SU-DHL-6 (cell line): ENCODE data around the gene SPDYE17.
"Not testable (repeated sequence)": the region's sequence is repeated elsewhere in the genome, so short reads cannot be mapped to it uniquely, and the experiment has no call there.

Experiments
- H2AFZ ChIP-seq: fragments of 200-600 bp; sonication (generic); 2 replicates; pipeline ENCODE4 v1.6.1; 2014; ENCODE audit warnings: low read depth, mild to moderate bottlenecking, moderate library complexity, mixed read lengths, antibody characterized with exemption, low read length; ENCODE audit not compliant: severe bottlenecking
- H3F3A ChIP-seq: fragments of 200-600 bp; shearing (Covaris generic); 2 replicates; pipeline ENCODE4 v1.6.0; 2016; ENCODE audit warnings: antibody characterized with exemption, mild to moderate bottlenecking; ENCODE audit not compliant: insufficient read depth
- H3K27ac ChIP-seq: fragments of 200-600 bp; sonication (generic); 2 replicates; pipeline ENCODE4 v1.5.1; 2016; ENCODE audit warnings: low read depth, mild to moderate bottlenecking, low read length, moderate library complexity, mixed read lengths
- H3K27me3 ChIP-seq: fragments of 200-600 bp; sonication (generic), shearing (Covaris generic); 2 replicates; pipeline ENCODE4 v1.6.0; 2014; ENCODE audit warnings: mild to moderate bottlenecking, low read length
- H3K36me3 ChIP-seq: fragments of 200-600 bp; sonication (generic); 2 replicates; pipeline ENCODE4 v1.6.1; 2014; ENCODE audit warnings: mild to moderate bottlenecking, low read length, mixed read lengths
- H3K4me2 ChIP-seq: fragments of 300-600, 200-600 bp; shearing (Covaris generic), sonication (generic); 2 replicates; pipeline ENCODE4 v1.6.0; 2014; ENCODE audit warnings: low read length, low read depth, mild to moderate bottlenecking; ENCODE audit not compliant: poor library complexity, severe bottlenecking
- H3K4me3 ChIP-seq: fragments of 200-600 bp; sonication (generic); 2 replicates; pipeline ENCODE4 v1.5.1; 2014; ENCODE audit warnings: antibody characterized with exemption, low read length, mild to moderate bottlenecking, mixed read lengths; ENCODE audit not compliant: insufficient read depth, poor library complexity, severe bottlenecking
- H3K79me2 ChIP-seq: fragments of 200-600 bp; sonication (generic); 2 replicates; pipeline ENCODE4 v1.6.1; 2014; ENCODE audit warnings: mild to moderate bottlenecking, low read length, moderate library complexity; ENCODE audit not compliant: insufficient read depth
- H3K9ac ChIP-seq: fragments of 200-600 bp; sonication (generic); 2 replicates; pipeline ENCODE4 v1.7.0; 2014; ENCODE audit warnings: mild to moderate bottlenecking, low read length
- H3K9me2 ChIP-seq: fragments of 200-600 bp; sonication (generic); replicated peaks from 2 replicates; pipeline ENCODE4 v1.6.1; 2014; ENCODE audit warnings: low read length; ENCODE audit not compliant: insufficient read depth
- H3K9me3 ChIP-seq: fragments of 200-600 bp; sonication (generic); 2 replicates; pipeline ENCODE4 v1.6.1; 2014; ENCODE audit warnings: low read length, mixed read lengths; ENCODE audit not compliant: insufficient read depth
- H4K20me1 ChIP-seq: fragments of 200-600 bp; sonication (generic); 2 replicates; pipeline ENCODE4 v1.6.1; 2014; ENCODE audit warnings: low read depth, mild to moderate bottlenecking, antibody characterized with exemption, low read length, moderate library complexity, mixed read lengths

The SPDYE17 gene

DNA sequence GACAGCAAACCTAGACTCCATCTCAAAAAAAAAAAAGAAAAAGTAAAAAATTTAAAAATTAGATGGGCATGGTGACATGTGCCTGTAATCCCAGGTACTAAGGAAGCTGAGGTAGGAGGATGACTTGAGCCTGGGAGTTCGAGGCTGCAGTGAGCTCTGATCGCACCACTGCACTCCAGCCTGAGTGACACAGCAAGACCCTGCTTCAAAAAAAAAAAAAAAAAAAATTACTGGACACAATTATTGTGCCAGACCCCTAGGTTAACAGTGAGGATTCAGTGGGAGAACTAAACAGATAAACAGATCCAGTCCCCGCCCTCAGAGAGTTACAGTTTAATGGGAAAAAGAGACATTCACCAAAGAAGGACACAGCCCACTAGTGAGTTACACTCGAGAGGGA is 31.6 kb upstream of the SPDYE17 start:
- not testable (repeated sequence) for H3K9ac ChIP-seq, H3K27ac ChIP-seq, H3F3A ChIP-seq, H3K27me3 ChIP-seq, H3K9me2 ChIP-seq, H3K4me2 ChIP-seq, H3K79me2 ChIP-seq, H3K36me3 ChIP-seq, H4K20me1 ChIP-seq, H2AFZ ChIP-seq, H3K4me3 ChIP-seq, H3K9me3 ChIP-seq

DNA sequence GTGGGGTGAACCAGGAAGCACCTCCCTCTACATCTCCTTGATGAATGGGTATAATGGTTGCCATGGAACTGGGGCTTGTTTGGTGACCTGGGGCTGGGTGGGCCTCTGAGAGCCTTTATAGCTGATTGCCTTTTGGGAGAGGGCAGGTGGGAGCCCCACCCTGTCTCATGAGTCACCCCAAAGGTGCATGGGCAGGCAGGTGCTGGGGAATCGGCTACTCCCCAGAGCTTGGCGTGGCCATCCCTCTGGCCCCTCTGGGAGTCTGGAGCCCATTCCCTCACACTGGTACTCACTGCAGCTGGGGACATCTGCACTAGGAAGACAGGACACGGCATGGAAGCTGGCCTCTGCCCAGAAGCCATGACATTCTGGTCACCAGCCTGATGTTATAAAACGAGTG is 30.4 kb upstream of the SPDYE17 start, which contains the start of gene SPDYE18:
SPDYE18 (minus strand) TSS at position 2 of the 400 bp plus-strand sequence. CDS start 2,046 bp downstream, outside the sequence.
- not testable (repeated sequence) for H3K4me2 ChIP-seq, H3K9me3 ChIP-seq, H2AFZ ChIP-seq, H3K27me3 ChIP-seq, H4K20me1 ChIP-seq, H3K79me2 ChIP-seq, H3K9ac ChIP-seq, H3K27ac ChIP-seq, H3F3A ChIP-seq, H3K36me3 ChIP-seq, H3K4me3 ChIP-seq, H3K9me2 ChIP-seq

DNA sequence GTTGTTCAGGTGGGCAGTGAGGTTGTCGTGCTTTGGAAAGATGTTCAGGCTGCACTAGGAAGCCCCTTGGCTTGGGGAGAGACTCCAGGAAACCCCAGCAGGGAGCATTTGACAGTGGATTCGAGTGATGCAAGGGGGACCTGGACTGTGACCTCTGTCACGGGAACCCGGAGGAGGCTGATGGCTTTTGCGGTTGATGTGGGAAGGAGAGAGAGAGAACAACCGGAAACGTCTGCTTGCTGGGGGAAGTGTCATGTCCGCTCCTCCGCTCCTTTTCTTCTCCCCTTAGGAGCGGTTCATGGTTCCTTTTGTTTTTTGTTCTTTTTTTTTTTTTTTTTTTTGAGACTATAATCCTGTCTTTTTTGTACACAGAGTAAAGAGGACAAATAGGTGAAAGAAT is 5.8 kb downstream of the SPDYE17 start:
- H3F3A ChIP-seq, H3K27ac ChIP-seq, H3K9me2 ChIP-seq, H3K4me2 ChIP-seq, H3K27me3 ChIP-seq, H3K9me3 ChIP-seq, H4K20me1 ChIP-seq, H3K9ac ChIP-seq, H3K4me3 ChIP-seq, H2AFZ ChIP-seq, H3K79me2 ChIP-seq, H3K36me3 ChIP-seq: not testable (repeated sequence)

DNA sequence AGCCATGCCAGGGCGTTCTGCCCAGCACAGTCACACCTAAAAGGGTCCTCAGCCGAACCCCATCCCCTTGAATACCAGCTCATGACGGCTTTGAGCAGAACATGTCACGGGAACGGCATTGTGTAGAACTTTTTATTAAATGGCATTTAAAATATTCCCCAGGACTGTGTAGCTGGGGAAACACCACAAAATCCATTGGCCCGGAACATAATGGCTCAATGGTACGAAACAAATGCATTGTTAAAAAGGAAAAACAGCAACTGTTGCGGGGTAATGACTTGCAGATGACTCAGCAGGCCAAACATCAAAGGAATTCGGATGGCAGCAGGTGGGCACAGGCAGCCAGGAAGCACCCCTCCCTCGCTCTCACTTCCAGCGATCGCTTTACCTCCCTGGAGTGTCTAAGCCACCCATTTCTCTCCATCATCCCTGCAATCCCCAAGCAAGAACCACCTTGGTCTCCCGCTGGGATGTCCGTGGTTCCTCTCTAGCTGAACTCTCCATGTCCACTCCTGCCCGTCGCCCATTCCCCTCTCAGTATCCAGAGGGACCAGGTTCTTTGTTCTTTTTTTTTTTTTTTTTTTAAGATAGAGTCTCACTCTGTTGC is 22.0 kb downstream of the SPDYE17 start:
- not testable (repeated sequence) for H3K4me2 ChIP-seq, H3K27ac ChIP-seq, H2AFZ ChIP-seq, H3K27me3 ChIP-seq, H3K4me3 ChIP-seq, H3K79me2 ChIP-seq, H4K20me1 ChIP-seq, H3K36me3 ChIP-seq, H3K9me3 ChIP-seq, H3K9ac ChIP-seq, H3K9me2 ChIP-seq, H3F3A ChIP-seq

DNA sequence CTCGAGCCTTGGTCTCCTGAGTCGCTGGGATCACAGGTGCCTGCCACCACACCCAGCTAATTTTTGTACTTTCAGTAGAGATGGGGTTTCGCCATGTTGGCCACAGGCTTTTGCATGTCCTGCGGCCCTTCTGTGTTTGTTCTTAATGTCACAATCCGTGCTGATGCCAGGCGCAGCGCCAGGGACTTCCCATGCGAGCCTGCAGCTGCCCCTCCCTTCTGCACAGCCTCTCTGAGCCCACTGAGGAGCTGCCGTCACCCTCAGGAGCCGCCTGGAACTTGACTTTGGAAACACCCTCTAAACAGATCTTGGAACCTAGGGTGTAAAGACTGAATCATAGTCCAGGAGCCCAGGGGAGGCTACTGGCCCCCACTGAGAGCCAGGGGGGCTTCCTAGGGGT is 24.2 kb downstream of the SPDYE17 start:
- not testable (repeated sequence) for H3K36me3 ChIP-seq, H3K27ac ChIP-seq, H3K9me2 ChIP-seq, H4K20me1 ChIP-seq, H3K9me3 ChIP-seq, H3K9ac ChIP-seq, H3K4me2 ChIP-seq, H3K79me2 ChIP-seq, H2AFZ ChIP-seq, H3K4me3 ChIP-seq, H3F3A ChIP-seq, H3K27me3 ChIP-seq

DNA sequence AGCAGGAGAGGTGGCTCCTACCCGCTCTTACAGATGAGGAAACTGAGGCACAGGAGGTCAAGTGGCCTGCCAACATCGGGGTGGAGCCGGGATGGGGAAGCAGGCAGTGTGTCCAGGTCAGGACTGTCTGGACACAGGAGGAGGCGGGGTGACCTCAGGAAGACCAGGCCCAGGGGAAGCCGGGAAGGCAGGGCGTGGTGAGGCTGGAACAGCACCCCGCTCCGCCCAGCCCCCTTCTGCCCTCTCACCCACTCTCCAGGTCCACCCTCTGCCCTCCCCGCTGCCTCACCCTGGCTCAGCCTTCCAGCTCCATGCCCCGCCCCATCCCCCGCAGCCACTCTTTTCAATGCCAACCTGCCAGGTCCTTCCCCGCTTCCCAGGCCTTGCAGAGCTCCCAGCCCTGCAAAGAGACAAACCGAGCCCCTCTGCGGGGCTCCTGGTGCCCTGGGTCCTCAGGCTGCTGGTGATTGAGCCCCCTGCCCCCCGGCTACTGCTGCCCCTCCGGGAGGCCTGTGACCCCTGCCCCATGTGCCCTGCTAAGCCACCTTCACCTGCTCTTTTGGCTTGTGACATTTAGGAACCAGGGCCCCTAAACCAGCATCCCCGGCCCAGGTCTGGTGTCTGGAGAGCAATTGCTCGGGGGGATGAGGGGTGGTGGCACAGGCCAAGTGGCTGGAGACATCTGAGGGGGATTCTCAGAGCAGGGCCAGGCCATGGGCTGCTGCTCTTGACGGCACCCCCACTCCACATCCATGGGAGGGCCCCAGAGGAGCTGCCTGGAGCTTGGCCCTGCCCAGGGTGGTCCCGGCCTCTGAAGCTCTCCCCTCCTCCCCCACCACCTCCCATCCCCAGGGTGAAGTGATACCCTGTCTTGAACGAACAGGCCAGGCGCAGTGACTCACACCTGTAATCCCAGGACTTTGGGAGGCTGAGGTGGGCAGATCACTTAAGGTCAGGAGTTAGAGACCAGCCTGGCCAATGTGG is 25.7 kb downstream of the SPDYE17 start:
- H3K4me3 ChIP-seq, H2AFZ ChIP-seq, H3K79me2 ChIP-seq, H3K36me3 ChIP-seq, H3K27me3 ChIP-seq, H3K9ac ChIP-seq, H4K20me1 ChIP-seq, H3K27ac ChIP-seq, H3K9me2 ChIP-seq, H3K4me2 ChIP-seq, H3F3A ChIP-seq, H3K9me3 ChIP-seq: not testable (repeated sequence)

DNA sequence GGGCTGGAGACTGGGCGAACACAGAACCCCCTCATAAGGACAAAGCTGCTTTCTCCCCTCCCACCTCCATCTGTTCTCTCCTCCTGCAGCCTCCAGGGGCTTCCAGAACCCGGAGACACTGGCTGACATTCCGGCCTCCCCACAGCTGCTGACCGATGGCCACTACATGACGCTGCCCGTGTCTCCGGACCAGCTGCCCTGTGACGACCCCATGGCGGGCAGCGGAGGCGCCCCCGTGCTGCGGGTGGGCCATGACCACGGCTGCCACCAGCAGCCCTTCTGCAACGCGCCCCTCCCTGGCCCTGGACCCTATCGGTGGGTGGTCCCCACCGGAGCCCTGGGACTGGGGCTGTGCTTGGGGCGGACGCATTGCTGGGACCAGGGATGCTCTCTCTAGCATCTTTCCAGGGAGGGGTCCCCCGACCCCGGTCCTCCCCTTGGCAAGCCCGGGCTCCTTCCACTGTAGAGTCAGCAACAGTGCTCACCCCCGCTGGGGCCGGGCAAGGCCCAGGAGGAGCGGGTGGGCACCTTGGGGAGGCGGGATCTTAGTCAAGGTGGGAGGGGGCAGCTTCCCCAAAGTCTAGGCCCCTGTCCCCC is 26.6 kb downstream of the SPDYE17 start:
- not testable (repeated sequence) for H3K27ac ChIP-seq, H2AFZ ChIP-seq, H3K9ac ChIP-seq, H3K9me2 ChIP-seq, H3K27me3 ChIP-seq, H3K4me3 ChIP-seq, H3K36me3 ChIP-seq, H3F3A ChIP-seq, H4K20me1 ChIP-seq, H3K9me3 ChIP-seq, H3K79me2 ChIP-seq, H3K4me2 ChIP-seq

DNA sequence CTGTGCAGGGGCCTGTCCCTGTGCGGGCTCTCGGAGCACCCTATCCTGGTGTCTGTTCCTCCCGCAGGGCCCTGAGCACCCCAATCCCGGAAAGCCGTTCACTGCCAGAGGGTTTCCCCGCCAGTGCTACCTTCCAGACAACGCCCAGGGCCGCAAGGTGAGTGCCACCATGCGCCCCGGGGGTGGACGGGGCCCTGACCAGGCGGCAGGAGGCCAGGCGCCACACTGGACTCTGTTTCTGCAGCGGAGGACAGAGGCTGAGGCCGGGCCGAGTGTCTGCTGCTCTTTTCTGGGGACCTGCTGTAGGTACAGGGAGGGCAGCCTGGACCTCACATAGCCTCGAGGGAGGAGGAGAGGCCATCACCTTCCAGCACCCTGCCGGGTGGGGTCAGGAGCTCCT is 28.0 kb downstream of the SPDYE17 start:
- H2AFZ ChIP-seq, H3K9me2 ChIP-seq, H3K79me2 ChIP-seq, H3K9ac ChIP-seq, H3K27ac ChIP-seq, H3F3A ChIP-seq, H3K27me3 ChIP-seq, H3K9me3 ChIP-seq, H3K4me2 ChIP-seq, H4K20me1 ChIP-seq, H3K36me3 ChIP-seq, H3K4me3 ChIP-seq: not testable (repeated sequence)
